ENCODE measurements around the gene ARHGEF7.

ARHGEF7 gene

GRCh38 chr13:111181977-111182376 is 66.9 kb downstream of the ARHGEF7 start:
- TF ChIP-seq GATA3 (IDR thresholded peaks at IDR 0.05; ENCODE audit: low read depth, low read length) = no peak
- no peak for TF ChIP-seq GATA2 (IDR thresholded peaks at IDR 0.05; ENCODE audit: low read depth, low read length)

- TF ChIP-seq GATA3 (IDR thresholded peaks at IDR 0.05; ENCODE audit: low read depth, low read length) (no peak), GATA2 (IDR thresholded peaks at IDR 0.05; ENCODE audit: low read depth, low read length) (no peak)
Measured at GRCh38 chr13:111183087-111183645, 68.1 kb downstream of the ARHGEF7 start.

- TF ChIP-seq GATA3 (IDR thresholded peaks at IDR 0.05; ENCODE audit: low read depth, low read length) (no peak), GATA2 (IDR thresholded peaks at IDR 0.05; ENCODE audit: low read depth, low read length) (no peak)
Measured at GRCh38 chr13:111183959-111184358, 68.8 kb downstream of the ARHGEF7 start.

- TF ChIP-seq GATA2 (IDR thresholded peaks at IDR 0.05; ENCODE audit: low read depth, low read length) (no peak), GATA3 (IDR thresholded peaks at IDR 0.05; ENCODE audit: low read depth, low read length) (no peak)
Measured at GRCh38 chr13:111184458-111185401, 69.6 kb downstream of the ARHGEF7 start.

GRCh38 chr13:111186305-111186935 is 71.3 kb downstream of the ARHGEF7 start:
- TF ChIP-seq GATA3 (IDR thresholded peaks at IDR 0.05; ENCODE audit: low read depth, low read length) (no peak), GATA2 (IDR thresholded peaks at IDR 0.05; ENCODE audit: low read depth, low read length) (no peak)

GRCh38 chr13:111187960-111188541 is 72.9 kb downstream of the ARHGEF7 start:
- no peak for TF ChIP-seq GATA2 (IDR thresholded peaks at IDR 0.05; ENCODE audit: low read depth, low read length)
- TF ChIP-seq GATA3 (IDR thresholded peaks at IDR 0.05; ENCODE audit: low read depth, low read length) = no peak

- TF ChIP-seq GATA3 (IDR thresholded peaks at IDR 0.05; ENCODE audit: low read depth, low read length) (no peak), GATA2 (IDR thresholded peaks at IDR 0.05; ENCODE audit: low read depth, low read length) (no peak)
Measured at GRCh38 chr13:111201304-111201940, 86.3 kb downstream of the ARHGEF7 start.

GRCh38 chr13:111202156-111202621 is 87.1 kb downstream of the ARHGEF7 start:
- TF ChIP-seq GATA2 (IDR thresholded peaks at IDR 0.05; ENCODE audit: low read depth, low read length) = no peak
- no peak for TF ChIP-seq GATA3 (IDR thresholded peaks at IDR 0.05; ENCODE audit: low read depth, low read length)

GRCh38 chr13:111202745-111203144 is 87.6 kb downstream of the ARHGEF7 start:
- TF ChIP-seq GATA2 (IDR thresholded peaks at IDR 0.05; ENCODE audit: low read depth, low read length) (no peak), GATA3 (IDR thresholded peaks at IDR 0.05; ENCODE audit: low read depth, low read length) (no peak)

GRCh38 chr13:111203736-111204389 is 88.8 kb downstream of the ARHGEF7 start:
- TF ChIP-seq GATA2 (IDR thresholded peaks at IDR 0.05; ENCODE audit: low read depth, low read length) (no peak), GATA3 (IDR thresholded peaks at IDR 0.05; ENCODE audit: low read depth, low read length) (no peak)

GRCh38 chr13:111204438-111205177 is 89.5 kb downstream of the ARHGEF7 start:
- TF ChIP-seq GATA3 (IDR thresholded peaks at IDR 0.05; ENCODE audit: low read depth, low read length) = no peak
- TF ChIP-seq GATA2 (IDR thresholded peaks at IDR 0.05; ENCODE audit: low read depth, low read length) = no peak

- TF ChIP-seq GATA3 (IDR thresholded peaks at IDR 0.05; ENCODE audit: low read depth, low read length) (no peak), GATA2 (IDR thresholded peaks at IDR 0.05; ENCODE audit: low read depth, low read length) (no peak)
Measured at GRCh38 chr13:111206148-111206547, 91.0 kb downstream of the ARHGEF7 start.

All from SH-SY5Y (cell line).